Prostate gland (tissue), 2 donors: ENCODE measurements around the gene TTC16. TPM values are rescaled to one million over a fixed set of nuclear protein-coding genes. Genes with fewer than 3 reads are reported as not detected.
A peak's percentile ranks its signal among the peaks of the same experiment; 100 is the strongest.

ENCODE experiments used
- DNase-seq: peaks from one replicate; pipeline ENCODE4 v3.0.0-alpha.2; 2019; ENCODE audit warnings: low spot score
- H3K27ac ChIP-seq, 2 donors: fragments of 200-600 bp; sonication (generic); 2 replicates each; pipeline ENCODE4 v1.5.1; 2017 to 2019
- H3K27me3 ChIP-seq: fragments of 200-600 bp; sonication (generic); replicated peaks from 2 replicates; pipeline ENCODE4 v1.5.1; 2019; ENCODE audit not compliant: insufficient read depth
- H3K36me3 ChIP-seq, 2 donors: fragments of 200-600 bp; sonication (generic); 1 replicate in 1 of 2; 2 replicates in 1 of 2; pipeline versions ENCODE4 v1.5.1 to v1.8.1; 2017 to 2019
- H3K4me1 ChIP-seq: fragments of 200-600 bp; sonication (generic); replicated peaks from 2 replicates; pipeline ENCODE4 v1.5.1; 2019
- H3K4me3 ChIP-seq, 2 donors: fragments of 200-600 bp; sonication (generic); 2 replicates each; pipeline ENCODE4 v1.5.1; 2017 to 2019
- H3K9me3 ChIP-seq: fragments of 200-600 bp; sonication (generic); 2 replicates; pipeline ENCODE4 v1.5.1; 2017
- CTCF ChIP-seq, 4 experiments: fragments of 200-600 bp in 2 of 4; fragments of 450-650 bp in 2 of 4; sonication (generic) in 2 of 4; IDR thresholded peaks; 1 replicate in 3 of 4; 2 replicates in 1 of 4; pipeline ENCODE4 v1.5.1; 2016 to 2019; ENCODE audit warnings: antibody characterized with exemption in 4 of 4, mild to moderate bottlenecking in 2 of 4, moderate library complexity in 2 of 4
- POLR2A ChIP-seq: fragments of 450-650 bp; IDR thresholded peaks from one replicate; pipeline ENCODE4 v1.6.1; 2016; ENCODE audit warnings: antibody characterized with exemption, mild to moderate bottlenecking
- POLR2AphosphoS5 ChIP-seq: sonication (generic); formaldehyde crosslinking; IDR thresholded peaks from one replicate; pipeline ENCODE4 v1.6.1; 2017; ENCODE audit warnings: antibody characterized with exemption
- WGBS: methylation state at CpG from one replicate; pipeline ENCODE4 v1.1.5; 2018; 5-methylcytosine and 5-hydroxymethylcytosine counted together
- intact Hi-C: fragments of 100-400 bp; cut with DNase I; formaldehyde crosslinking; loops from one replicate; pipeline ENCODE4 v1.14.2; 2022
- total RNA-seq, 2 donors: library from RNA; depleted of rRNA; stranded (reverse); fragments of >200 nt; gene quantifications; one replicate each; pipeline ENCODE4 v1.1.0, GENCODE V29; 2016

Gene TTC16
- 1 to 10 TPM in 1 of 2 donors, not detected in 1; 3.4 TPM for total RNA-seq

- Histone ChIP-seq H3K9me3 (no peaks in the 10 kb centered on the region), H3K36me3 (no peaks in the 10 kb centered on the region), H3K4me1 (no peaks in the 10 kb centered on the region), H3K4me3 (peak within 1 kb of the TSS; percentile 64 to 65), H3K27ac (peak within 1 kb of the TSS; percentile 79 to 86), H3K27me3 (no peaks in the 10 kb centered on the region)
- peak; percentile 97 for DNase-seq
- intact Hi-C loops: loop anchor here (5.0 kb wide), 1 partner anchor 103 kb away; the partner anchor contains the start of gene STXBP1
- 3% methylated on average over 64 of the region's 65 CpGs for WGBS
- TF ChIP-seq POLR2A (peak; percentile 50), POLR2AphosphoS5 (peak; percentile 94), CTCF (IDR thresholded peaks at IDR 0.05) (peak in 2 of 4 experiments; percentile 1 to 31)
Observed at GRCh38 chr9:127715470-127716337, at the start of gene TTC16, which contains the start of gene PTRH1. TTC16 (plus strand) TSS chr9:127716079; CDS start chr9:127716146, 67 bp downstream. PTRH1 (minus strand) TSS chr9:127715663; CDS start chr9:127715639, 24 bp downstream.

GRCh38 chr9:127667127-127667844 lies 48.6 kb upstream of the TTC16 start:
- peak; percentile 33 for TF ChIP-seq POLR2AphosphoS5
- no peak for TF ChIP-seq CTCF (IDR thresholded peaks at IDR 0.05)
- no peak for DNase-seq
- Histone ChIP-seq H3K36me3 (no peaks in the 10 kb centered on the region), H3K4me1 (no peaks in the 10 kb centered on the region), H3K27ac (peak overlapping the region; percentile 11 to 22), H3K27me3 (no peaks in the 10 kb centered on the region), H3K4me3 (no peak overlapping the region), H3K9me3 (no peaks in the 10 kb centered on the region)
- 69% methylated on average over 3 of the region's 3 CpGs for WGBS
- intact Hi-C loops: no loop called here

GRCh38 chr9:127667906-127668305 lies 48.0 kb upstream of the TTC16 start:
- TF ChIP-seq POLR2AphosphoS5 (no peak), CTCF (IDR thresholded peaks at IDR 0.05) (no peak), POLR2A (no peak)
- H3K27ac ChIP-seq: peak overlapping the region in 1 of 2 donors; percentile 11
- H3K9me3 ChIP-seq: no peaks in the 10 kb centered on the region
- WGBS: 88% methylated on average over 18 of the region's 18 CpGs
- H3K27me3 ChIP-seq: no peaks in the 10 kb centered on the region
- H3K4me3 ChIP-seq: no peak overlapping the region
- DNase-seq: no peak
- intact Hi-C loops: no loop called here
- H3K4me1 ChIP-seq: no peaks in the 10 kb centered on the region
- no peaks in the 10 kb centered on the region for H3K36me3 ChIP-seq

GRCh38 chr9:127673234-127673633 lies 42.6 kb upstream of the TTC16 start:
- intact Hi-C loops: no loop called here
- no peaks in the 10 kb centered on the region for H3K36me3 ChIP-seq
- no peak overlapping the region for H3K4me3 ChIP-seq
- no peak for TF ChIP-seq POLR2A
- no peak for TF ChIP-seq CTCF (IDR thresholded peaks at IDR 0.05)
- no peak for TF ChIP-seq POLR2AphosphoS5
- no peaks in the 10 kb centered on the region for H3K27me3 ChIP-seq
- no peak overlapping the region for H3K27ac ChIP-seq
- no peak for DNase-seq
- H3K9me3 ChIP-seq: no peaks in the 10 kb centered on the region
- 84% methylated on average over 7 of the region's 7 CpGs for WGBS
- no peaks in the 10 kb centered on the region for H3K4me1 ChIP-seq
